Hepatocyte (in vitro differentiated cells): ENCODE data around the gene ARL3. TPM values are rescaled to one million over a fixed set of nuclear protein-coding genes. Genes with fewer than 3 reads are reported as not detected.
A peak's percentile ranks its signal among the peaks of the same experiment; 100 is the strongest.

Experiments used
- DNase-seq: peaks from one replicate; pipeline ENCODE4 v3.0.0-alpha.2; 2016; ENCODE audit warnings: low spot score
- H2AFZ ChIP-seq: fragments of 200-600 bp; sonication (generic); 2 replicates; pipeline ENCODE4 v1.6.0; 2016; ENCODE audit warnings: antibody characterized with exemption, mild to moderate bottlenecking
- H3K27ac ChIP-seq: fragments of 200-600 bp; sonication (generic); 2 replicates; pipeline ENCODE4 v1.5.1; 2016; ENCODE audit warnings: mild to moderate bottlenecking
- H3K27me3 ChIP-seq: fragments of 200-600 bp; sonication (generic); 2 replicates; pipeline ENCODE4 v1.6.1; 2016
- H3K36me3 ChIP-seq: fragments of 200-600 bp; sonication (generic); replicated peaks from 2 replicates; pipeline ENCODE4 v1.5.1; 2016; ENCODE audit warnings: low read depth; ENCODE audit not compliant: insufficient read depth
- H3K4me1 ChIP-seq: fragments of 200-600 bp; sonication (generic); 2 replicates; pipeline ENCODE4 v1.5.1; 2016; ENCODE audit warnings: mild to moderate bottlenecking, moderate library complexity; ENCODE audit not compliant: insufficient read depth
- H3K4me2 ChIP-seq: fragments of 200-600 bp; sonication (generic); 2 replicates; pipeline ENCODE4 v1.6.0; 2016
- H3K4me3 ChIP-seq: fragments of 200-600 bp; sonication (generic); 2 replicates; pipeline ENCODE4 v1.5.1; 2016; ENCODE audit warnings: mild to moderate bottlenecking
- H3K79me2 ChIP-seq: fragments of 200-600 bp; sonication (generic); 2 replicates; pipeline ENCODE4 v1.6.0; 2017; ENCODE audit warnings: mild to moderate bottlenecking
- H3K9me2 ChIP-seq: fragments of 200-600 bp; sonication (generic); replicated peaks from 2 replicates; pipeline ENCODE4 v1.6.0; 2017; ENCODE audit warnings: mild to moderate bottlenecking; ENCODE audit not compliant: insufficient read depth
- H3K9me3 ChIP-seq: fragments of 200-600 bp; sonication (generic); 2 replicates; pipeline ENCODE4 v1.5.1; 2016; ENCODE audit warnings: low read depth, mild to moderate bottlenecking
- H4K20me1 ChIP-seq: fragments of 200-600 bp; sonication (generic); 2 replicates; pipeline ENCODE4 v1.6.0; 2016; ENCODE audit warnings: mild to moderate bottlenecking; ENCODE audit not compliant: insufficient read depth, poor library complexity, severe bottlenecking
- CTCF ChIP-seq: fragments of 200-600 bp; sonication (generic); IDR thresholded peaks from 2 replicates; pipeline ENCODE4 v1.5.1; 2016; ENCODE audit warnings: antibody characterized with exemption, mild to moderate bottlenecking; ENCODE audit not compliant: poor library complexity
- EZH2 ChIP-seq: fragments of 200-600 bp; sonication (generic); IDR thresholded peaks from 2 replicates; pipeline ENCODE4 v1.6.1; 2016; ENCODE audit warnings: antibody characterized with exemption, mild to moderate bottlenecking, borderline replicate concordance
- EZH2phosphoT487 ChIP-seq: fragments of 200-600 bp; sonication (generic); IDR thresholded peaks from one replicate; pipeline ENCODE4 v1.6.1; 2018; ENCODE audit warnings: antibody characterized with exemption, mild to moderate bottlenecking, low read depth, moderate library complexity; ENCODE audit not compliant: unreplicated experiment, severe bottlenecking
- WGBS: methylation state at CpG from one replicate; pipeline ENCODE4 v1.1.6; 2016; ENCODE audit warnings: low lambda C conversion rate; ENCODE audit errors: missing lambda C conversion rate; 5-methylcytosine and 5-hydroxymethylcytosine counted together
- polyA plus RNA-seq: library from polyadenylated mRNA; unstranded; fragments of >200 nt; fragmentation: Nextera tagmentation; extraction: Ambion mirVana; gene quantifications from 2 replicates; pipeline ENCODE4 v1.2.1, GENCODE V29; 2016
- total RNA-seq: library from RNA; depleted of rRNA; stranded (reverse); fragments of >200 nt; gene quantifications from 2 replicates; pipeline ENCODE4 v1.2.3, GENCODE V29; 2014

Gene ARL3
- total and polyA plus RNA-seq, 2 experiments from 2014 or later, result 6.4 to 16.5 TPM

- no peaks in the 10 kb centered on the region for H3K9me3 ChIP-seq
- no peaks in the 10 kb centered on the region for H3K36me3 ChIP-seq
- H3K27me3 ChIP-seq, result no peaks in the 10 kb centered on the region
- H3K4me1 ChIP-seq, result no peaks in the 10 kb centered on the region
- H3K27ac ChIP-seq, result no peak overlapping the region
- H4K20me1 ChIP-seq, result no peaks in the 10 kb centered on the region
- no peaks in the 10 kb centered on the region for H3K9me2 ChIP-seq
- no peak overlapping the region for H2AFZ ChIP-seq
- TF ChIP-seq EZH2phosphoT487, result no peak
- TF ChIP-seq EZH2, result no peak
- TF ChIP-seq CTCF, result no peak
- no peak overlapping the region for H3K4me3 ChIP-seq
- H3K79me2 ChIP-seq, result no peaks in the 10 kb centered on the region
- no peak for DNase-seq
- H3K4me2 ChIP-seq, result no peak overlapping the region
- 89% methylated on average over 5 of the region's 5 CpGs for WGBS
Measured at GRCh38 chr10:102731222-102731800, 17.1 kb upstream of the ARL3 start.

- no peak for TF ChIP-seq EZH2
- peak; percentile 94 for TF ChIP-seq CTCF
- peak; percentile 91 for DNase-seq
- Histone ChIP-seq H2AFZ (no peak overlapping the region), H3K9me2 (no peaks in the 10 kb centered on the region), H4K20me1 (no peaks in the 10 kb centered on the region), H3K79me2 (peaks cover under 1% of the 10 kb centered on the region), H3K4me2 (no peak overlapping the region), H3K4me1 (no peaks in the 10 kb centered on the region), H3K27me3 (no peaks in the 10 kb centered on the region), H3K4me3 (no peak overlapping the region), H3K27ac (no peak overlapping the region), H3K9me3 (no peaks in the 10 kb centered on the region), H3K36me3 (no peaks in the 10 kb centered on the region)
- WGBS, result 63% methylated on average over 29 of the region's 30 CpGs
Measured at GRCh38 chr10:102729029-102730026, 15.1 kb upstream of the ARL3 start.

GRCh38 chr10:102727037-102727818, 13.0 kb upstream of the ARL3 start:
- WGBS, result 86% methylated on average over 13 of the region's 13 CpGs

More at GRCh38 chr10:102727037-102727818, 13.0 kb upstream of the ARL3 start:
- Histone ChIP-seq H3K36me3 (no peaks in the 10 kb centered on the region), H3K27me3 (no peaks in the 10 kb centered on the region), H3K9me2 (no peaks in the 10 kb centered on the region), H3K4me1 (no peaks in the 10 kb centered on the region), H3K9me3 (no peaks in the 10 kb centered on the region), H3K27ac (no peak overlapping the region), H3K4me2 (no peak overlapping the region), H2AFZ (no peak overlapping the region), H3K79me2 (peaks cover 15% of the 10 kb centered on the region), H3K4me3 (no peak overlapping the region), H4K20me1 (no peaks in the 10 kb centered on the region)
- no peak for DNase-seq
- TF ChIP-seq CTCF (no peak), EZH2 (no peak), EZH2phosphoT487 (no peak)
